ENCODE data around the gene ANO6.

GRCh38 chr12:45351921-45352670 is 136.2 kb downstream of the ANO6 start:
- TF ChIP-seq CTCF (conservative IDR thresholded peaks at IDR 0.05; ENCODE audit: low read depth, low read length) (no peak), EZH2 (IDR thresholded peaks at IDR 0.05; ENCODE audit: low read length, unreplicated experiment) (no peak)

Measured in PC-3 (cell line).